Measurements from ENCODE around the gene NUP133. TPM values are rescaled to one million over a fixed set of nuclear protein-coding genes. Genes with fewer than 3 reads are reported as not detected.
"Not testable (repeated sequence)": the region's sequence is repeated elsewhere in the genome, so short reads cannot be mapped to it uniquely, and the experiment has no call there.

The NUP133 gene
- total RNA-seq, 4 donors from 2014 or later: 15.4 to 40.4 (median 25.5) TPM

DNA sequence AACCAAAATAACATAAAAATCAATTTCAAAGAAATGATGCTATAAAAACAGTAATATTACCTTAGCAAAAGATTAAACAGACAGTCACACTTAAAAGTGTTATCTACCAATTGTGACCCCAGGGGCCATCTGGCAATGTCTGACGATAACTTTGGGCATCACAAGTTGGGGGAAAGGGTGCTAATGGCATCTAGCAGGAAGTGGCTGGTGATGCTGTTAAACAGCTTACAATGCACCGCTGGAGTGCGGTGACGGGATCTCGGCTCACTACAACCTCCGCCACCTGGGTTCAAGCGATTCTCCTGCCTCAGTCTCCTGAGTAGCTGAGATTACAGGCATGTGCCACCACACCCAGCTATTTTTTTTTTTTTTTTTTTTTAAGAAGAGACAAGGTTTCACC lies 27.6 kb downstream of the NUP133 start:
- TF ChIP-seq POLR2A (IDR thresholded peaks at IDR 0.05): no peak
- TF ChIP-seq, protein P1, sequence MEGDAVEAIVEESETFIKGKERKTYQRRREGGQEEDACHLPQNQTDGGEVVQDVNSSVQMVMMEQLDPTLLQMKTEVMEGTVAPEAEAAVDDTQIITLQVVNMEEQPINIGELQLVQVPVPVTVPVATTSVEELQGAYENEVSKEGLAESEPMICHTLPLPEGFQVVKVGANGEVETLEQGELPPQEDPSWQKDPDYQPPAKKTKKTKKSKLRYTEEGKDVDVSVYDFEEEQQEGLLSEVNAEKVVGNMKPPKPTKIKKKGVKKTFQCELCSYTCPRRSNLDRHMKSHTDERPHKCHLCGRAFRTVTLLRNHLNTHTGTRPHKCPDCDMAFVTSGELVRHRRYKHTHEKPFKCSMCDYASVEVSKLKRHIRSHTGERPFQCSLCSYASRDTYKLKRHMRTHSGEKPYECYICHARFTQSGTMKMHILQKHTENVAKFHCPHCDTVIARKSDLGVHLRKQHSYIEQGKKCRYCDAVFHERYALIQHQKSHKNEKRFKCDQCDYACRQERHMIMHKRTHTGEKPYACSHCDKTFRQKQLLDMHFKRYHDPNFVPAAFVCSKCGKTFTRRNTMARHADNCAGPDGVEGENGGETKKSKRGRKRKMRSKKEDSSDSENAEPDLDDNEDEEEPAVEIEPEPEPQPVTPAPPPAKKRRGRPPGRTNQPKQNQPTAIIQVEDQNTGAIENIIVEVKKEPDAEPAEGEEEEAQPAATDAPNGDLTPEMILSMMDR (IDR thresholded peaks at IDR 0.05): no peak
- no peaks in the 10 kb centered on the region for H3K27me3 ChIP-seq
- peaks cover 0 to 53% (median 0%) of the 10 kb centered on the region in 3 donors for H3K36me3 ChIP-seq
- no peaks in the 10 kb centered on the region for H3K4me1 ChIP-seq
- peak in 2 of 3 donors; percentile 37 to 48 for DNase-seq
- peak overlapping the region in 2 of 4 donors; percentile 11 to 61 for H3K27ac ChIP-seq
- H3K4me3 ChIP-seq: no peak overlapping the region
- H3K9me3 ChIP-seq: no peaks in the 10 kb centered on the region

DNA sequence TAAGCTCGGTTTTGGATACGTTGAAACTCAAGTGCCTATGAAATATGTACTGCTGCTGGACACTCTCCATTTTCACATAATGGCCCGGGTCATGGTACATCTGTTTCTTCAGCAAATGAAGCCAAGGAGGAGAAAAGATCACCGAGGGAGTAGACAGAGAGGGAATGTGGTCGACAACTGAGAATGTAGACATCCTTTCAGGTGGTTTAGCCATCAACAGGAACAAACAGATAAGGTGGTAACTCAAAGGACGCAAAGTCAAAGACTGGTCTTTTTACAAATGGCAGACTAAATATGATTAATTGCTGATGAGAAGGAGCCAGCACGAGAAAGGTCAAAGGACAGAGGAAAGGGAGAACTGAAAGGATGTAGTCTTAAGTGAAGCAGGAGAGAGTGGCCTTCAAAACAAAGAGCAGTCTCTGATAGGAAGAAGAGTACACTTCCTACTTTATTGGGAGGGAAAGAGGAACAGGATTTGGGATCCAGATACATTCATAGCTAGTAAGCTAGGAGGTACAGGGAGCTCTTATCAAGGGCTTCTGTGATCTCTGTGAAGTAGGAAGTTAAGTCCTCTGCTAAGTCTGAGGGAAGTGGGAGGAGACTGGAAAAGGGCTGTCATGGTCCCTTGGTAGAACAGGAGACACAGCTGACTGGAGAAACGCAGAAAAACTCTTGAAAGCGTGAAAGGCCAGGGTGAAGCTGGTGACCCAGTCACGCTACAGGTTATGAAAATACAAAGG lies 28.3 kb downstream of the NUP133 start:
- Histone ChIP-seq H3K27ac (peak overlapping the region in 1 of 4 donors; percentile 61), H3K9me3 (no peaks in the 10 kb centered on the region), H3K36me3 (peaks cover 0 to 54% (median 0%) of the 10 kb centered on the region in 3 donors), H3K4me1 (no peaks in the 10 kb centered on the region), H3K27me3 (no peaks in the 10 kb centered on the region), H3K4me3 (no peak overlapping the region)
- DNase-seq: peak in 2 of 3 donors; percentile 54 to 65
- TF ChIP-seq, protein P1 (IDR thresholded peaks at IDR 0.05): no peak
- no peak for TF ChIP-seq POLR2A (IDR thresholded peaks at IDR 0.05)

DNA sequence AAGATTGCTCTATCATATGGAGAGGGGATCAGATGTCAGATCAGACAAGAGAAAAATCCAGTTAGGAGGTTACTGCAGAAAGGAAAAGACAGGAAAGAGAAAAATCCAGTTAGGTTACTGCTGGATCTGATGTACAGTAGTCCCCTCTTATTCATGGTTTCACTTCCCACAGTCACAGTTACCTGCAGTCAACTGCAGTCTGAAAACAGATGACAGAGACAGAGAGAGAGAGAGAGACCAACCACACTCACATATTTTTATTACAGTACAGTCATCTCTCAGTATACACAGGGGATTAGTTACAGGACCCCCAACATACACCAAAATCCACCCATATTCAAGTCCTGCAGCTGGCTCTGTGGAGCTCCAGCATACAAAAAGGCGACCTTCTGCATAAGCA lies 29.3 kb downstream of the NUP133 start:
- Histone ChIP-seq H3K4me1 (no peaks in the 10 kb centered on the region), H3K27me3 (no peaks in the 10 kb centered on the region), H3K36me3 (peaks cover 0 to 56% (median 0%) of the 10 kb centered on the region in 3 donors), H3K9me3 (no peaks in the 10 kb centered on the region), H3K4me3 (no peak overlapping the region), H3K27ac (peak overlapping the region in 1 of 4 donors; percentile 61)
- no peak for DNase-seq
- TF ChIP-seq POLR2A (IDR thresholded peaks at IDR 0.05): no peak
- TF ChIP-seq, protein P1 (IDR thresholded peaks at IDR 0.05): no peak

DNA sequence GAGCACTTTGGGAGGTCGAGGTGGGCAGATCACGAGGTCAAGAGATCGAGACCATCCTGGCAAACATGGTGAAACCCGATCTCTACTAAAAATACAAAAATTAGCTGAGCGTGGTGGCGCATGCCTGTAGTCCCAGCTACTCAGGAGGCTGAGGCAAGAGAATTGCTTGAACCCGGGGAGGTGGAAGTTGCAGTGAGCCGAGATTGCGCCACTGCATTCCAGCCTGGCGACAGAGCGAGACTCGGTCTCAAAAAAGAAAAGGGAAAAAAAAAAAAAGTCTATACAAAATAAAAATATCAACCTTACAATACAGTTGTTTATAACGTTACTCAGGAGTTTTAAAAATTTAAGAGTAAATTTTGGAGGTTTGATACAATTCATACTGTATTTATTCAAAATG lies 32.3 kb downstream of the NUP133 start:
- H3K27ac ChIP-seq, DNase-seq, H3K4me3 ChIP-seq, H3K4me1 ChIP-seq, H3K9me3 ChIP-seq, H3K27me3 ChIP-seq: not testable (repeated sequence)
- peaks cover 0 to 62% (median 0%) of the 10 kb centered on the region in 3 donors for H3K36me3 ChIP-seq

DNA sequence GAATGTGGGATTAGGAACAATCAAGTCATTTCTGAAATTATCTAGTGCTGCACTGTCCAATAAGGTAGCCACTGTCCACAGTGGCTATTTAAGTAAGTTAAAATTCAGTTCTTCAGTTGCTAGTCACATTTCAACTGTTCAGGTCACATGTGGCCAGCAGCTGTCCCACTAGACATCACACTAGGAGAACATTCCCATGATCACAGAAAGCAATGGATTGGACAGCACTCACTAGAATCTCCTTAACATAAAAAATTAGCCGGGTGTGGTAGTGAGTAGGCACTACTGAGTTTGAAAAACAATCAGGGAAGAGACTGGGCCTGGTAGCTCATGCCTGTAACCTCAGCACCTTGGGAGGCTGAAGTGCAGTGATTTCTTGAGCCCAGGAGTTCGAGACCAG lies 33.6 kb downstream of the NUP133 start:
- Histone ChIP-seq H3K4me1 (no peaks in the 10 kb centered on the region), H3K36me3 (peaks cover 0 to 75% (median 0%) of the 10 kb centered on the region in 3 donors), H3K9me3 (no peaks in the 10 kb centered on the region), H3K4me3 (no peak overlapping the region), H3K27me3 (no peaks in the 10 kb centered on the region), H3K27ac (no peak overlapping the region)
- no peak for TF ChIP-seq POLR2A (IDR thresholded peaks at IDR 0.05)
- TF ChIP-seq, protein P1 (IDR thresholded peaks at IDR 0.05): no peak
- no peak for DNase-seq

DNA sequence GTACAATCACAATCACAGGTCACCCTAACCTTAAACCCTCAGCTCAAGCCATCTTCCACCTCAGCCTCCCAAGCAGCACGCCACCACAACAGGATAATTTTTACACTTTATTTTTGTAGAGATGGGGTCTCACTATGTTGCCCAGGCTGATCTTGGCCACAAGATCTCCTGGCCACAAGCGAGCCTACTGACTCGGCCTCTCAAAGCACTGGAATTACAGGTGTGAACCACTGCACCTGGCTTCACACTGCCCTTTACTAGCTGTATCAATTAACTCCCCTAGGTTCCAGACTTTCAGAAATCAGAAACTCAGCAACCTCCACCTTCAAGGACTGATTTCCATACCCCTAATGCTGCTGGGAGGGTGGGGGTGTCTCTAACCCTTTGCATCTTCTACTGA lies 37.0 kb downstream of the NUP133 start:
- DNase-seq: no peak
- Histone ChIP-seq H3K27ac (no peak overlapping the region), H3K9me3 (no peaks in the 10 kb centered on the region), H3K4me1 (no peaks in the 10 kb centered on the region), H3K4me3 (no peak overlapping the region), H3K27me3 (no peaks in the 10 kb centered on the region), H3K36me3 (peaks cover 0 to 79% (median 0%) of the 10 kb centered on the region in 3 donors)
- no peak for TF ChIP-seq POLR2A (IDR thresholded peaks at IDR 0.05)
- TF ChIP-seq, protein P1 (IDR thresholded peaks at IDR 0.05): no peak
